ENCODE measurements around the gene SAP30.

SAP30 gene

GRCh38 chr4:173415092-173415491 is 44.3 kb downstream of the SAP30 start:
- no peak for DNase-seq (ENCODE audit: low read depth, low spot score)

- DNase-seq (ENCODE audit: low read depth, low spot score), result no peak
Measured at GRCh38 chr4:173415885-173416653, 45.3 kb downstream of the SAP30 start.

GRCh38 chr4:173417833-173418232 is 47.1 kb downstream of the SAP30 start:
- no peak for DNase-seq (ENCODE audit: low read depth, low spot score)

GRCh38 chr4:173418639-173419038 is 47.9 kb downstream of the SAP30 start:
- no peak for DNase-seq (ENCODE audit: low read depth, low spot score)

GRCh38 chr4:173420324-173420752 is 49.6 kb downstream of the SAP30 start:
- DNase-seq (ENCODE audit: low read depth, low spot score), result no peak

- no peak for DNase-seq (ENCODE audit: low read depth, low spot score)
Measured at GRCh38 chr4:173420801-173421200, 50.0 kb downstream of the SAP30 start.

- no peak for DNase-seq (ENCODE audit: low read depth, low spot score)
Measured at GRCh38 chr4:173424899-173425805, 54.4 kb downstream of the SAP30 start.

- DNase-seq (ENCODE audit: low read depth, low spot score), result no peak
Measured at GRCh38 chr4:173426064-173426463, 55.3 kb downstream of the SAP30 start.

Measured in activated naive CD8-positive, alpha-beta T cell treated with anti-CD3 and anti-CD28 coated beads, Interleukin-2, amount 50 U/mL, for 16 hours (primary cell).